Measurements from ENCODE around the gene OSBPL5. TPM values are rescaled to one million over a fixed set of nuclear protein-coding genes. Genes with fewer than 3 reads are reported as not detected.

Gene OSBPL5
- total and polyA plus RNA-seq, 9 of the 15 experiments (the other 6 are each of a cell fraction or from before 2014, with no cell fraction given), result 0.06 to 14.8 (median 3.2) TPM

GRCh38 chr11:3046641-3047040 is 118.5 kb downstream of the OSBPL5 start (continued):
- TF ChIP-seq AFF1 (IDR thresholded peaks at IDR 0.05; ENCODE audit: low read depth in 1 of 2, partially characterized antibody in 2 of 2) (no peak), MEIS2 (IDR thresholded peaks at IDR 0.05; ENCODE audit: partially characterized antibody) (no peak), RBM14 (IDR thresholded peaks at IDR 0.05; ENCODE audit: borderline replicate concordance, insufficient read depth, low read depth, low read length) (no peak), POLR2AphosphoS2 (IDR thresholded peaks at IDR 0.05; ENCODE audit: low read length) (no peak), CAMTA2 (CRISPR knock-in tag; conservative IDR thresholded peaks at IDR 0.05) (no peak), E2F6 (IDR thresholded peaks at IDR 0.05; ENCODE audit: borderline replicate concordance in 1 of 2, extremely low read depth in 1 of 2, insufficient read depth in 1 of 2, insufficient read length in 1 of 2, low read depth in 1 of 2, low read length in 1 of 2, poor library complexity in 1 of 2, severe bottlenecking in 1 of 2) (no peak)
